Measurements from ENCODE around the gene ANKRD40.

Gene ANKRD40

DNA sequence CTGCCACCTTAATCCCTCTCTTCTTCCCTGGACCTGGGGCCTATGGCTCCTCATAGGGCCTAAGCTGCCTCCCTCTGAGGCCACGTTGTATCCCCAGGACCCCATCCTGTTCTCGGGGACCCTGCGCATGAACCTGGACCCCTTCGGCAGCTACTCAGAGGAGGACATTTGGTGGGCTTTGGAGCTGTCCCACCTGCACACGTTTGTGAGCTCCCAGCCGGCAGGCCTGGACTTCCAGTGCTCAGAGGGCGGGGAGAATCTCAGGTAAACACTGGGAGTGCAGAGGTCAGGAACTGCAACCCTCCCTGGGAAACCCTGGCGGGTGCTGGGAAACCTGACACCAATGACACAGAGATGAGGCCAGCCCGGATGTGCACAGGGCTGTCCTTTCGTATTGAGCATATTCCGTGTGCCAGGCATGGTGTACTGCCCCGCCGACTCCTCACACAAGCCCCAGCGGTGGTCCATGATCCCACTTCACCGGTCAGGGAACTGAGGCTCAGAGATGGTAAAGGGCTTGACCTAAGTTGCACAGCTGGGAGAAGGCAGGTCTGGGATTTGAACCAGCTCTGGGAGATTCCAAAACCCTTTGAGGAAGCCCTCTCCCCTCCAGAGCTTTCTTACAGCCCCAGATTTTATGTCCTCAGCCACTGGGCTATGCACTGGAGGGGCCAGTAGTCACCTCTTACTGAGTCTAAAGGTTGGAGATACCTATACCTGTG is 22.9 kb downstream of the ANKRD40 start:
- H3K9me3 ChIP-seq (ENCODE audit: insufficient read depth, low read length), result no peaks in the 10 kb centered on the region
- no peak overlapping the region for H3K4me3 ChIP-seq (ENCODE audit: low read length)
- no peaks in the 10 kb centered on the region for H3K4me1 ChIP-seq (ENCODE audit: low read length)
- no peak overlapping the region for H3K27ac ChIP-seq (ENCODE audit: low read length)
- H3K27me3 ChIP-seq (ENCODE audit: low read depth, low read length), result peaks cover 11% of the 10 kb centered on the region
- H3K79me2 ChIP-seq (ENCODE audit: low read length), result no peaks in the 10 kb centered on the region
- H3K4me2 ChIP-seq (ENCODE audit: low read length), result no peak overlapping the region
- H4K20me1 ChIP-seq (ENCODE audit: insufficient read depth, low read length), result no peaks in the 10 kb centered on the region
- no peak overlapping the region for H3K9ac ChIP-seq (ENCODE audit: low read length)
- no peak overlapping the region for H2AFZ ChIP-seq (ENCODE audit: low read depth, low read length)
- TF ChIP-seq, protein P1, sequence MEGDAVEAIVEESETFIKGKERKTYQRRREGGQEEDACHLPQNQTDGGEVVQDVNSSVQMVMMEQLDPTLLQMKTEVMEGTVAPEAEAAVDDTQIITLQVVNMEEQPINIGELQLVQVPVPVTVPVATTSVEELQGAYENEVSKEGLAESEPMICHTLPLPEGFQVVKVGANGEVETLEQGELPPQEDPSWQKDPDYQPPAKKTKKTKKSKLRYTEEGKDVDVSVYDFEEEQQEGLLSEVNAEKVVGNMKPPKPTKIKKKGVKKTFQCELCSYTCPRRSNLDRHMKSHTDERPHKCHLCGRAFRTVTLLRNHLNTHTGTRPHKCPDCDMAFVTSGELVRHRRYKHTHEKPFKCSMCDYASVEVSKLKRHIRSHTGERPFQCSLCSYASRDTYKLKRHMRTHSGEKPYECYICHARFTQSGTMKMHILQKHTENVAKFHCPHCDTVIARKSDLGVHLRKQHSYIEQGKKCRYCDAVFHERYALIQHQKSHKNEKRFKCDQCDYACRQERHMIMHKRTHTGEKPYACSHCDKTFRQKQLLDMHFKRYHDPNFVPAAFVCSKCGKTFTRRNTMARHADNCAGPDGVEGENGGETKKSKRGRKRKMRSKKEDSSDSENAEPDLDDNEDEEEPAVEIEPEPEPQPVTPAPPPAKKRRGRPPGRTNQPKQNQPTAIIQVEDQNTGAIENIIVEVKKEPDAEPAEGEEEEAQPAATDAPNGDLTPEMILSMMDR (IDR thresholded peaks at IDR 0.05; ENCODE audit: low read depth, low read length), result no peak
- TF ChIP-seq EZH2phosphoT487 (IDR thresholded peaks at IDR 0.05; ENCODE audit: low read depth), result no peak
- H3K36me3 ChIP-seq (replicated peaks; ENCODE audit: low read depth, low read length), result no peaks in the 10 kb centered on the region

DNA sequence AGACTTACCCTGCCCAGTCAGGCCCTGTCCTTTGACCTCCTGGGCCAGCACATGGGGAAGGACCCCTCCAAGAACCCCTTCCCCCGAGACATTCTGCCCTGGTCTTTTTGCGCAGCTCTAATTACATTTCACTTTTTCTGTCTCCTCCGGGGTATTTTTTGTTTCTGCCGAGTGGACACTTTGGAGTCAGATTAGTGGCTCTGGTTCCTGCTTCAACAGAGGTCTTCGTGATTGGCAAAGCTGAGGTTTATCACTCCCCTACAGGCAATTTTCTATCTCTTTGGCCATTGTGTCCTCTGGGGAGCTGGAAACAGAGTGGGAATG is 23.5 kb downstream of the ANKRD40 start:
- no peaks in the 10 kb centered on the region for H3K79me2 ChIP-seq (ENCODE audit: low read length)
- no peaks in the 10 kb centered on the region for H3K36me3 ChIP-seq (replicated peaks; ENCODE audit: low read depth, low read length)
- H3K4me1 ChIP-seq (ENCODE audit: low read length), result no peaks in the 10 kb centered on the region
- no peaks in the 10 kb centered on the region for H4K20me1 ChIP-seq (ENCODE audit: insufficient read depth, low read length)
- no peak overlapping the region for H2AFZ ChIP-seq (ENCODE audit: low read depth, low read length)
- peaks cover 11% of the 10 kb centered on the region for H3K27me3 ChIP-seq (ENCODE audit: low read depth, low read length)
- no peak overlapping the region for H3K4me2 ChIP-seq (ENCODE audit: low read length)
- no peak overlapping the region for H3K4me3 ChIP-seq (ENCODE audit: low read length)
- no peaks in the 10 kb centered on the region for H3K9me3 ChIP-seq (ENCODE audit: insufficient read depth, low read length)
- no peak overlapping the region for H3K27ac ChIP-seq (ENCODE audit: low read length)
- TF ChIP-seq, protein P1 (IDR thresholded peaks at IDR 0.05; ENCODE audit: low read depth, low read length), result no peak
- no peak for TF ChIP-seq EZH2phosphoT487 (IDR thresholded peaks at IDR 0.05; ENCODE audit: low read depth)
- no peak overlapping the region for H3K9ac ChIP-seq (ENCODE audit: low read length)

DNA sequence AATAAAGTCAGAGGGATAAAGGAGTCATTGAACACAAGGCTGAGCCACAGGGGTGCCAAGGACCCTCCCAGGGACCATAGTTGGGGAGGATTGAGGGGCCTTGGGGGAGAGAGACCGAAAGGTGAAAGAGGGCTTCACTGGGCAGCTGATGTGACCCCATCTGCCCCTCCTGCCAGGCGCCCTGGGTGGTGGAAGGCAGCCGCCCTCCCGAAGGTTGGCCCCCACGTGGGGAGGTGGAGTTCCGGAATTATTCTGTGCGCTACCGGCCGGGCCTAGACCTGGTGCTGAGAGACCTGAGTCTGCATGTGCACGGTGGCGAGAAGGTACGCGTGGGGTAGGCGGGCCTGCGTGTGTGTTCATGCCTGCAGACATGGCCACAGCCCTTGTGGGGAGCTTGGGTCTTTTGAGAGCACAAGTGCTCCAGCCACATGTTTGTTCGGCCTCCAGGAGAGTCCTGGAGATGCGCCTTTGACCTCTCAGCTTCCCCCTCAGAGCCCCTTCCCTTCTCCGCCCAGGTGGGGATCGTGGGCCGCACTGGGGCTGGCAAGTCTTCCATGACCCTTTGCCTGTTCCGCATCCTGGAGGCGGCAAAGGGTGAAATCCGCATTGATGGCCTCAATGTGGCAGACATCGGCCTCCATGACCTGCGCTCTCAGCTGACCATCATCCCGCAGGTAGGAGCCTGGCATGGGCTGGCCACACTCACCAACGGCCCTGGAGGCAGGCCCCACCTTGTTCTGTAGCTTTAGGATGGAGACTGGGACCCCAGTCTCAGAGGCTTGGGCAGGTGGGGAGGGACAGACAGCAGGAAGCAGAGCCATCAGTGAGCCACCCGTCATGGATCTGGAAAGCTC is 24.1 kb downstream of the ANKRD40 start:
- Histone ChIP-seq H3K27me3 (ENCODE audit: low read depth, low read length) (peaks cover 11% of the 10 kb centered on the region), H3K4me1 (ENCODE audit: low read length) (no peaks in the 10 kb centered on the region), H3K9ac (ENCODE audit: low read length) (no peak overlapping the region), H3K9me3 (ENCODE audit: insufficient read depth, low read length) (no peaks in the 10 kb centered on the region), H2AFZ (ENCODE audit: low read depth, low read length) (no peak overlapping the region), H3K4me2 (ENCODE audit: low read length) (no peak overlapping the region), H3K27ac (ENCODE audit: low read length) (no peak overlapping the region), H3K4me3 (ENCODE audit: low read length) (no peak overlapping the region), H4K20me1 (ENCODE audit: insufficient read depth, low read length) (no peaks in the 10 kb centered on the region), H3K36me3 (replicated peaks; ENCODE audit: low read depth, low read length) (no peaks in the 10 kb centered on the region), H3K79me2 (ENCODE audit: low read length) (no peaks in the 10 kb centered on the region)
- TF ChIP-seq, protein P1 (IDR thresholded peaks at IDR 0.05; ENCODE audit: low read depth, low read length), result no peak
- TF ChIP-seq EZH2phosphoT487 (IDR thresholded peaks at IDR 0.05; ENCODE audit: low read depth), result no peak

DNA sequence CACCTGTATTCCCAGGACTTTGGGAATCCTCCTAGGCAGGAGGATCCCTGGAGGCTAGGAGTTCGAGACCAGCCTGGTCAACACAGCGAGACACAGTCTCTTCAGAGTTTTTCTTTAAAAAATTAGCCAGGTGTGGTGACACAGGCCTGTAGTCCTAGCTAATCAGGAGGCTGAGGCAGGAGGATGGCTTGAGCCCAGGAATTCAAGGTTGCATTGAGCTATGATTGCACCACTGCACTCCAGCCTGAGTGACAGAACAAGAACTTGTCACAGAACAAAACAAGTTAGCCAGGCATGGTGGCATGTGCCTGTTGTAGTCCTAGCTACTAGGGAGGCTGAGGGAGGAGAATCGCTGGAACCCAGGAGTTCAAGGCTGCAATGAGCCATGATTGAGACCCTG is 24.8 kb downstream of the ANKRD40 start:
- Histone ChIP-seq H3K4me1 (ENCODE audit: low read length) (no peaks in the 10 kb centered on the region), H3K4me3 (ENCODE audit: low read length) (no peak overlapping the region), H3K9ac (ENCODE audit: low read length) (no peak overlapping the region), H3K36me3 (replicated peaks; ENCODE audit: low read depth, low read length) (no peaks in the 10 kb centered on the region), H2AFZ (ENCODE audit: low read depth, low read length) (no peak overlapping the region), H3K79me2 (ENCODE audit: low read length) (no peaks in the 10 kb centered on the region), H3K4me2 (ENCODE audit: low read length) (no peak overlapping the region), H3K27me3 (ENCODE audit: low read depth, low read length) (peaks cover 11% of the 10 kb centered on the region), H3K27ac (ENCODE audit: low read length) (no peak overlapping the region), H4K20me1 (ENCODE audit: insufficient read depth, low read length) (no peaks in the 10 kb centered on the region), H3K9me3 (ENCODE audit: insufficient read depth, low read length) (no peaks in the 10 kb centered on the region)
- no peak for TF ChIP-seq EZH2phosphoT487 (IDR thresholded peaks at IDR 0.05; ENCODE audit: low read depth)
- TF ChIP-seq, protein P1 (IDR thresholded peaks at IDR 0.05; ENCODE audit: low read depth, low read length), result no peak

Data from OCI-LY3 (cell line).